Measurements from ENCODE around the gene MBP.

MBP gene

GRCh38 chr18:76941284-76941683, 191.3 kb downstream of the MBP start:
- no peak for DNase-seq (ENCODE audit: low read depth)

GRCh38 chr18:76938619-76939018, 194.0 kb downstream of the MBP start:
- DNase-seq (ENCODE audit: low read depth) = no peak

- DNase-seq (ENCODE audit: low read depth) = peak; percentile 28
Measured at GRCh38 chr18:76937597-76937996, 195.0 kb downstream of the MBP start.

GRCh38 chr18:76936877-76937276, 195.7 kb downstream of the MBP start:
- DNase-seq (ENCODE audit: low read depth) = no peak

- DNase-seq (ENCODE audit: low read depth) = no peak
Measured at GRCh38 chr18:76935722-76936337, 196.8 kb downstream of the MBP start.

- peak; percentile 1 for DNase-seq (ENCODE audit: low read depth)
Measured at GRCh38 chr18:76932026-76932819, 200.4 kb downstream of the MBP start.

- no peak for DNase-seq (ENCODE audit: low read depth)
Measured at GRCh38 chr18:76931171-76931570, 201.4 kb downstream of the MBP start.

Measured in EH (cell line).